ES-I3 (cell line): ENCODE results near the gene TOPBP1.
A peak's percentile ranks its signal among the peaks of the same experiment; 100 is the strongest.
"Not testable (repeated sequence)": the region's sequence is repeated elsewhere in the genome, so short reads cannot be mapped to it uniquely, and the experiment has no call there.

ENCODE experiments used
- H3K36me3 ChIP-seq: 2 replicates; pipeline ENCODE4 v1.6.1; 2013; ENCODE audit warnings: mild to moderate bottlenecking, low read length, control low read depth, moderate library complexity; ENCODE audit not compliant: insufficient read depth
- H3K4me1 ChIP-seq: 2 replicates; pipeline ENCODE4 v1.6.1; 2013; ENCODE audit warnings: mild to moderate bottlenecking, control low read depth, low read length; ENCODE audit not compliant: insufficient read depth
- H3K9ac ChIP-seq: 2 replicates; pipeline ENCODE4 v1.6.1; 2013; ENCODE audit warnings: low read depth, mild to moderate bottlenecking, low read length, moderate library complexity
- H3K9me3 ChIP-seq: 2 replicates; pipeline ENCODE4 v1.6.1; 2013; ENCODE audit warnings: mild to moderate bottlenecking, low read length, moderate library complexity; ENCODE audit not compliant: control insufficient read depth, insufficient read depth

The TOPBP1 gene

DNA sequence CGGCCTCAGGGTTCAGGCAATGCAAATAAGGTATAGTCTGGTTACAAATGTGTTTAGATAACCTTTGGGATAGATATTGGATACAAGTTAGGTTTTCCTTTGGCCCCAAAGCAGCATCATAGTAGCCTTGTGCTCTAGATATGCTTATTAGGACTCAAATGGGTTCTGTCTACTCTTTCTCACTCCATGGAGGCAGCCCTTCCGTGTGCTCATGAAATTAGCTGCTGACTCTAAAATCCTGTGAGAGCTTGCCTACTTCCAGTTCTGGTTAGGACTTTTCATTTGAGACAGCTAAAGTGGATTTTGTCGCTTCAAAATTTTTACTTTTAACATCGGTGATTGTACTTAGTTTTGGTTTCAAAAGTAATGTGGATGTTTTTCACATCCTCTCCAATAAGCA lies 86.7 kb downstream of the TOPBP1 start:
- Histone ChIP-seq H3K9ac (peak overlapping the region; percentile 96), H3K36me3 (peaks cover 26% of the 10 kb centered on the region), H3K9me3 (no peaks in the 10 kb centered on the region), H3K4me1 (peaks cover 13% of the 10 kb centered on the region)

DNA sequence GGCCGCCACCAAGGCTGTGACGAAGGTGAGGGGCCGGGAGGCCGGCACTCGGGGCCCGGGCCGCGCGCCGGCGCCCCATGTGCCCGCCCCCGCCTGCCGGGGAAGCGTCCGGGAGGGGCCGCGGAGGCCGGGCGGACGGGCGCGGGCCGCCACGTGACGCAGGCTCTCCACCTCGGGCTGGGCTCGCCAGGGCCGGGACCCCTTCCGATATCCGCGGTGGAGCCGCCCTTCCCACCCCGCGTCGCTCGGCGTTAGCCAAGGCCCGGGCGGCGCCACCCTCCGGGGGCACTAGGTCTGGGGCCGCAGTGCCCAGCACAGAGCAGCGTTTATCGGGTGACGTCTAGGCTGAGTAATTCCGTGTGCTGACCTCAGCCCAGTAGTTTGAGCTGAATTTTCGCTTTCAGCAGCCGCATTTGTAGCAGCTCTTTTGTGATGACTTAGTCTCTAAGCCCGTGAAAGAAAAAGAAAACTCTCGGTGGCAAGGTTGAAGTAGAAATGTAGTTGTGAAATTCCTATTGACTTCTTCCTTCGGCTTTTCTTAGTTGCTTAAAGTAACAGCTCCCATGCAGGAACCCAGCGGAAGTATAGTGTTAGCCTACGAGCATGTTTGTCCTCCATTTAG lies 87.4 kb downstream of the TOPBP1 start:
- peak overlapping the region; percentile 96 for H3K9ac ChIP-seq
- peaks cover 19% of the 10 kb centered on the region for H3K4me1 ChIP-seq
- peaks cover 26% of the 10 kb centered on the region for H3K36me3 ChIP-seq
- no peaks in the 10 kb centered on the region for H3K9me3 ChIP-seq

DNA sequence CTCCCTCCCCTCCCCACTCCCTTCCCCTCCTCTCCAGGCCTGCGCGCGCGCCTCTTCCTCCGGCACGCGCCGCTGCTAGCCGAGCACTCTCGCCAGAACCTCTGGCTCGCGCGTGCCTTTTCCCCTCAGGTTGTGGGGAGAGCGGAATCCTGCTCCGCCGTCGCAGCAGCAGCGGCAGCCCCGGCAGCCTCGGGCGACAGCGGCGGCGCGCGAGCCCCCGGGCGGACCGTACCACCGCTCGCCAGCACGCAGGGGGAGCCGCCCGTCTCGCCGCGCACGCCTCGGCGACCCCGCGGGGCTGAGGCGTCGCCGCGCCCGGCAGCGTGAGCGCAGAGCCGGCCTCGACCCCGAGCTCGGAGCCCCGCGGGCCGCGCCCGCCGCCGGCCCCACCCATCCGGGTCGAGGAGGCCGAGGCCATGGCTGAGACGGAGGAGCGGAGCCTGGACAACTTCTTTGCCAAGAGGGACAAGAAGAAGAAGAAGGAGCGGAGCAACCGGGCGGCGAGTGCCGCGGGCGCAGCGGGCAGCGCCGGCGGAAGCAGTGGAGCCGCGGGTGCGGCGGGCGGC lies 88.0 kb downstream of the TOPBP1 start, which contains the start of gene CDV3:
TSS of gene CDV3 (plus strand) at position 58 of the 566 bp plus-strand sequence. CDS start at position 417, 359 bp downstream.
- H3K36me3 ChIP-seq = peaks cover 22% of the 10 kb centered on the region
- H3K4me1 ChIP-seq = peaks cover 20% of the 10 kb centered on the region
- no peaks in the 10 kb centered on the region for H3K9me3 ChIP-seq
- H3K9ac ChIP-seq = peak within 1 kb of the TSS; percentile 96

DNA sequence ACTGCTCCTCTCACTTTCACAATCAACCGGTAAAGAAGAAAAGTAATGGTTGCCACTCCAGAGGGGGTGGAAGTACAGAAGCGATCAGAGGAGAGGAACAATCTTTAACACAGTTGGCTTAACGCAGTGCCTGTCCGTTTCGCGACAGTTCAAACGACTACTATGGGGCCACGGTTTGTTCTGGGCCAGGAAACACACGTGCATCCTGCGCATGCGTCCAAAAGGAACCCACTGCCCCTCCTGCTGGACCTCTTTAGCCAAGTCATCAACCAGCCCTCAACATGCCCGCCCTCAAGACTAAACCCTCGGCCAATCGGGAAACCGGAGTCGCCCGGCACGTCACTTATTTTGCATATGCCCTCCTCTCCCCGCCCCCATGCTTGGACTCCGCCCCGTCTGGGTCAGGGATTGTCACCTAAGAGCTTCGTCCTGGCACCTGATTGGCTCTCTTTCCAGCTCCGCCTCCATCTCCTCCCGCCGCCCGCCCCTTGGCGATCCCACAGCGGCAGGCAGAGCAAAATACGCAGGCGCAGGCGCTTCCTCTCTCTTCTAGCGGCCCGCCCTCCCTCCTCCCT lies 88.6 kb downstream of the TOPBP1 start:
- H3K9ac ChIP-seq = peak overlapping the region; percentile 96

DNA sequence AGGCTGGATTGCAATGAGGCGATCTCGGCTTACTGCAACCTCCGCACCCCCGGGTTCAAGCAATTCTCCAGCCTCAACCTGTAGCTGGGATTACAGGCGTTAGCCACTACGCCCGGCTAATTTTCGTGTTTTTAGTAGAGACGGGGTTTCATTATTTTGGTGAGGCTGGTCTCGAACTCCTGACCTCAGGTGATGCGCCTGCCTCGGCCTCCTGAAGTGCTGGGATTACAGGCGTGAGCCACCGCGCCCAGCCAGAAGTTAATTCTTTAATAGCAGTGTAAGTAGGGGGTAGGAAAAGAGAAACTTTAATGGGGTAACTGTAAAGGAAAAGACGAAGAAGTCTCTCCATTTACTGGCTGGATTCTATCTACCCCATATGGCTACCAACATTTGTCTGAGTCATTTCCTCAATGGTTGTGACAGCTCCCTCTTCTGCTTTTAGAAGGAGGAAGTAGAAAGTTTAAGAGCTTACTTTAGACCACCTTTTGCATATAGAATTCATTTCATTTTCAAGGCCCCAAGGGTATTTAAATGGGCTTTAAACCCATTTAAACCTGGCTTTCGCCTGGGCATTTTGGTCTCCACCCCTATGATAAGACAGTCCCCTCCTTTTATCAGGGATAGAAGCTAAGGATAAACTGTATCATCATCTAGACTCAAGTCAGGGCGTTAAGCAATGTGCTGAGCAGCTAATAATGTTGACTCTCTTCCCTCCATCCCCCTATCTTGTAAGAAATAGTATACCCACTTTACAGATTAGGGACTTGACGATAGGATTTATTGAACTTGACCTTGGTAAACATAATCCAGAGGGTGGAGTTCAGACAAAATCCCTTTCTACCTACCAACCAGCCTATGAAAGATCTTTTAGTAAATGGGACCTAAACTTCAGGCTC lies 89.3 kb downstream of the TOPBP1 start:
- H3K36me3 ChIP-seq = peaks cover 12% of the 10 kb centered on the region
- no peaks in the 10 kb centered on the region for H3K9me3 ChIP-seq
- H3K9ac ChIP-seq = peak overlapping the region; percentile 48
- peaks cover 28% of the 10 kb centered on the region for H3K4me1 ChIP-seq

More for the DNA sequence above, 88.6 kb downstream of the TOPBP1 start:
- no peaks in the 10 kb centered on the region for H3K9me3 ChIP-seq
- peaks cover 19% of the 10 kb centered on the region for H3K36me3 ChIP-seq
- peaks cover 25% of the 10 kb centered on the region for H3K4me1 ChIP-seq

DNA sequence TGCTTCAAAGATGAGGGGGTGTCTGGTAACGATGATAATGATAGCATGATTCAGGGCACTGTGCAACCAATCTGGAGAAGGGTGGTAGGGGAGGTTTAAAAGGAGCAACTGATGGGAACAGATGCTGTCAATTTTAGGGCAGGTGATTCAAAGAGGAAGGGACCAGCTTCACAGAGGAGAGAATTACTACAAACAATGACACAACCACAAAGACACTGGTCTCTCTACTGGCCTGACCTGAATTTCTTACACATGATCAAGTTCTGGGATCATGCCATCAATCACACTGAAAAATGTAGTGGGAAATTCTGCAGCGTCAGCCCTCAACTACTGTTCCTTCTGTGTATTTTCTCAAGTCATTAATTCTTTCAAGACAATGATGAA lies 90.8 kb downstream of the TOPBP1 start:
- H3K4me1 ChIP-seq = peaks cover 28% of the 10 kb centered on the region
- H3K9ac ChIP-seq = no peak overlapping the region
- H3K9me3 ChIP-seq = no peaks in the 10 kb centered on the region
- H3K36me3 ChIP-seq = peaks cover 6% of the 10 kb centered on the region; the same call in 1 of the 2 replicates

DNA sequence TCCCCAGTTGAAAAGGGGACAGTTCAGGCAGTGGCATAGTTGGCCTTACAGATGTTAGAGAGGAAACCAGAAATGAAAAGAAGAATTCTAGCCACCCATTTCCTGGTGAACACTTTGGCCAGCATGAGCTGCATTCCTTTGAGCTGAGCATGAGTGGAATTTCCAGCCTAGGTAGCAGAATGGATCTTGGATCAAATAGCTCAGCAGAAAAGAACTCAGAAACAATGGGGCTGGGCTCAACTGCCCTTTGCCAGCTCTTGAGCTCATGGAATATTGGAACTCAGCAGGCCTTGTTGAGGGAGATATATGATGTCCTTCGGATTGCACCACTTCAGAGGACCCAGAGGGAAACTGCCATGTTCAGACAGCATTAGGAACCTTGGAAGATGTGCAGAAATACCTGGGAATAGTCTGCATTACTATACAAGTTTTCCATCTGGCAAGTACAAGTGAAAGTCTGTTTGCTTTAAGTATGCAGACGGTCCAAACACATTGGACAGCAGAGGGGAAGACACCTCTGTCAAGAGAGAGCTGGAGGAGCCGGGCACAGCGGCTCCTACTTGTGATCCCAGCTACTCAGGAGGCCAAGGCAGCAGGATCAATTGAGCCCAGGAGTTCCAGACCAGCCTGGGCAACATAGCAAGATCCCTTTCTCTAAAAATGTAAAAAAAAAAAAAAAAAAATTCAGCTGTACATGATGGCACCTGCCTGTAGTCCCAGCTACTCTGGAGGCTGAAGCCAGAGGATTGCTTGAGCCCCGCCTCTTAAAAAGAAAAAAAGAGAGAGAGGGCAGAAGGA lies 91.4 kb downstream of the TOPBP1 start:
- Histone ChIP-seq H3K9me3 (no peaks in the 10 kb centered on the region), H3K36me3 (peaks cover 5% of the 10 kb centered on the region; the same call in 1 of the 2 replicates), H3K4me1 (peaks cover 27% of the 10 kb centered on the region), H3K9ac (no peak overlapping the region)

DNA sequence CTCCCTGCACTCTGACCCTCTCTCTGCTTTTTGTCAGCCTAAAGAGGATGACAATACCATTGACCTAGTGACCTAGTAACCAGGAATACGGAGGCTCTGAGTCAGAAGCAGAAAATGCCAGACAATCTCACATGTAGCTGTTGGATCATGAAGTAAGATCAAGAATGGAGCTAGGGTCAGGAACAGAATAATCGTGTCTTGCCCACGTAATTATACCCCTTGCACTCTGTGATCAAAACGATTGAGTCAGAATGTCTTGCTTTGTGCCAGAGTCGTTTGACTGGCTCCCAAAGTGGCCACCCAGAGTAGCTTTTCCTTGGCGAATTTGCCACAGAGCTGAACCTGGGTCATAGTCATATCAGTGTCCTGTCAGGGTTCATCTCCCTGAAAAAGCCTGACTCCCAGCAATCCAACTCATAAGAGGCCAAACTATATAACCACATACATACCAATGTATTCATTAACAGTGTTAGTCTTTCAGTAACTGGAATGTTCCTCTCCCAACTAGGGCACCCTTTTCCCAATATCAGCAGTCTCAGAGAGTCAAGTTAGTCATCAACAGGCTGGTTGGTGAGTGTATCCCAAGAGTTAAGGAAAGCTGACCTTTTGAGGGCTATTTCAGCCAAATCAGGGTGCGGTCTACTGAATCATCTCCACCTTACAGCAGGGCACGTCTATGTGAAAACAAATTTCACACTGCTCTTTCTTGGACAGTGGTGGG lies 93.3 kb downstream of the TOPBP1 start:
- Histone ChIP-seq H3K9ac (no peak overlapping the region), H3K9me3 (no peaks in the 10 kb centered on the region), H3K4me1 (peaks cover 25% of the 10 kb centered on the region), H3K36me3 (no peaks in the 10 kb centered on the region)

DNA sequence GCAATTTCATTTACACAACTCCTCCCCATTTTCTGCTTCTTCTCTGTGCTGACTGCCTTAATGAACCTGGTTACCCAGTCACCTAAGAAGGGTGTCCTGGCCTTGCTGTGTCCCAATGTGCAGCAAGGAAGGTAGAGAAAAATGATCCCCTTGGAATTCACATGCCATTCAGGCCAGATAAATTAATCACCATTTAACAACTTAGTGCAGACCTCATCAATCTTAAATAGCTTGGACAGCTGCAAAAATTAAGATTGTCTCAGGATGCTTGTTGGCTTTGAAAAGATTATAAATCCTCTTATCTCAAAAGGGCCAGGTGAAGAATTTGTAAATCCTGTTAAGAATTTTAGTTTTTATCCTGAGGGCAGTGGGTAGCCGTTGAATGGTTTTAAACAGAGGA lies 97.9 kb downstream of the TOPBP1 start:
- Histone ChIP-seq H3K9ac (no peak overlapping the region), H3K4me1 (peaks cover 8% of the 10 kb centered on the region; the same call in 1 of the 2 replicates), H3K9me3 (no peaks in the 10 kb centered on the region), H3K36me3 (no peaks in the 10 kb centered on the region)

DNA sequence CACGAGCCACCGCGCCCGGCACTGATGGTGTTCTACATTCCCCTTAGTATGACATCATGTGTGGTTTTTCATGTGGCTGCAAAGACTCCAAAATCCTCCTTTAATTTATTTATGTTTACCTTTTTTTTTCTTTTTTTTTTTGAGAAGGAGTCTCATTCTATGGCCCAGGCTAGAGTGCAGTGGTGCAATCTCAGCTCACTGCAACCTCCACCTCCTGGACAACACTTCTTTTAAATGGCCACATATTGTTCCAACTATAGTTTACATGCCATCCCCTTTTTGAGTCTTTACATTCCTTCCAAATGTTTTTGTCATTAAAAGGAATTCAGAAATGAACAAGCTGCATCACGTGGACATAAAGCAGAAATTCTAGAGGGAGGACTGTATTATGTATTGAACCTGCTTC lies 98.6 kb downstream of the TOPBP1 start:
- no peaks in the 10 kb centered on the region for H3K36me3 ChIP-seq
- no peaks in the 10 kb centered on the region for H3K9me3 ChIP-seq
- peaks cover 3% of the 10 kb centered on the region; the same call in 1 of the 2 replicates for H3K4me1 ChIP-seq
- no peak overlapping the region for H3K9ac ChIP-seq

DNA sequence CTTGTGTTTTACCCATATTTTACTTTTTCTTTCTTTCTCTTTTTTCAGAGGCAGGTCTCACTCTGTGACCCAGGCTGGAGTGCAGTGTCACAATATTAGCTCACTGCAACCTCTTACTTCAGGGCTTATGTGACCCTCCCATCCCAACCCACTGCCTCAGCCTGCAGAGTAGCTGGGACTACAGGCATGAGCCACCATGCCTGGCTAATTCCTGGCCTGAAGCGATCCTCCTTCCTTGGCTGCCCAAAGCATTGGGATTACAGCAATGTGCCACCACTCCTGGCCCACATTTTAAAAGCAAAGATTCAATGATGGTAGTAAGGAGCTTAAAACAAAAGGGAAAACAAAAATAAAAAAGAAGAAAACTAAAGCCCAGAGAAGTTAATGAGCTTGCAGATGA lies 99.4 kb downstream of the TOPBP1 start:
- Histone ChIP-seq H3K4me1 (no peaks in the 10 kb centered on the region), H3K9ac (no peak overlapping the region), H3K36me3 (no peaks in the 10 kb centered on the region), H3K9me3 (no peaks in the 10 kb centered on the region)

DNA sequence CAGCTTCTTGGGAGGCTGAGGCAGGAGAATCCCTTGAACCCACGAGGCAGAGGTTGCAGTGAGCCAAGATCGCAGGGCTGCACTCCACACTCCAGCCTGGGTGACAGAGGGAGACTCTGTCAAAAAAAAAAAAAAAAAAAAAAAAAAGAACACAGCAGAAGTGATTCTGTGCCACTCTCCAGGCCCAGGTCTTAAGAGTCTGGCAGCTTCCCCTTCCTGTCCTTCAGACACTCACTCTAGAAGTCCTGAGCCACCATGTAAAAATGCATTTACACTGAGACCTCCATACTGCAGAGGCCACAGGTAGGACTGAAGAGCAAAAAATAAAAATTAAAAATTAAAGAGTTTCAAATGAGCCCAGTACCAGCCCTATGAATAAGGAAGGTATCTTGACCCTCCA lies 100.1 kb downstream of the TOPBP1 start:
- Histone ChIP-seq H3K36me3 (no peaks in the 10 kb centered on the region), H3K4me1 (no peaks in the 10 kb centered on the region), H3K9me3 (no peaks in the 10 kb centered on the region), H3K9ac (no peak overlapping the region)

DNA sequence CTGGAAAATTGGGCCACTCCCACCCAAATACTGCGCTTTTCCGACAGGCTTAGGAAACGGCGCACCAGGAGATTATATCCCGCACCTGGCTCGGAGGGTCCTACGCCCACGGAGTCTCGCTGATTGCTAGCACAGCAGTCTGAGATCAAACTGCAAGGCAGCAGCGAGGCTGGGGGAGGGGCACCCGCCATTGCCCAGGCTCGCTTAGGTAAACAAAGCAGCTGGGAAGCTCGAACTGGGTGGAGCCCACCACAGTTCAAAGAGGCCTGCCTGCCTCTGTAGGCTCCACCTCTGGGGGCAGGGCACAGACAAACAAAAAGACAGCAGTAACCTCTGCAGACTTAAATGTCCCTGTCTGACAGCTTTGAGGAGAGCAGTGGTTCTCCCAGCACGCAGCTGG lies 110.2 kb downstream of the TOPBP1 start:
- H3K9ac ChIP-seq, H3K9me3 ChIP-seq, H3K36me3 ChIP-seq: not testable (repeated sequence)
- H3K4me1 ChIP-seq = peaks cover 18% of the 10 kb centered on the region; the same call in 1 of the 2 replicates
